K562 (cell line): Measurements from ENCODE around the gene ASB13. TPM values are rescaled to one million over a fixed set of nuclear protein-coding genes. Genes with fewer than 3 reads are reported as not detected.

ENCODE experiments used
- ATF1 ChIP-seq, 2 experiments: fragments of 450-650 bp in 1 of 2; IDR thresholded peaks; 2 replicates each; pipeline ENCODE4 v1.6.1; 2016; ENCODE audit warnings: missing compliant biosample characterization in 1 of 2, missing genetic modification characterization in 1 of 2
- BCL6 ChIP-seq: fragments of 250-450 bp; sonication (Bioruptor Pico); IDR thresholded peaks from 2 replicates; pipeline ENCODE4 v1.4.0; 2020
- BDP1 ChIP-seq: IDR thresholded peaks from 3 replicates; pipeline ENCODE4 v1.6.1; 2011; ENCODE audit not compliant: insufficient read length, insufficient read depth
- CC2D1A ChIP-seq: fragments of 450-650 bp; IDR thresholded peaks from 2 replicates; pipeline ENCODE4 v1.6.1; 2017; ENCODE audit warnings: mild to moderate bottlenecking
- CHD1 ChIP-seq: fragments of 200-600 bp; sonication (generic); IDR thresholded peaks from one replicate; pipeline ENCODE4 v1.6.1; 2012; ENCODE audit warnings: mild to moderate bottlenecking, moderate library complexity, low read length, inconsistent platforms
- ERF ChIP-seq: fragments of 450-650 bp; formaldehyde crosslinking; IDR thresholded peaks from 2 replicates; pipeline ENCODE4 v1.4.0; 2020; ENCODE audit warnings: mild to moderate bottlenecking, mixed read lengths
- HDGF ChIP-seq: fragments of 450-650 bp; IDR thresholded peaks from 2 replicates; pipeline ENCODE4 v1.6.1; 2016
- HOXB6 ChIP-seq: fragments of 250-450 bp; sonication (Bioruptor Pico); IDR thresholded peaks from 2 replicates; pipeline ENCODE4 v1.5.1; 2022; ENCODE audit warnings: mild to moderate bottlenecking, borderline replicate concordance
- KAT2B ChIP-seq: IDR thresholded peaks from one replicate; pipeline ENCODE4 v1.6.1; 2012; ENCODE audit warnings: low read depth, mild to moderate bottlenecking, control low read depth, inconsistent platforms, low read length, moderate library complexity
- KDM5B ChIP-seq: fragments of 200-600 bp; sonication (generic); IDR thresholded peaks from 2 replicates; pipeline ENCODE4 v1.6.1; 2012; ENCODE audit warnings: low read depth, mild to moderate bottlenecking, moderate library complexity, low read length, control low read depth, inconsistent platforms; ENCODE audit not compliant: insufficient replicate concordance
- MED1 ChIP-seq: sonication (generic); formaldehyde crosslinking; IDR thresholded peaks from 2 replicates; pipeline ENCODE4 v1.8.1; 2023; ENCODE audit warnings: missing genetic modification reagents, borderline replicate concordance
- NCOA1 ChIP-seq: fragments of 450-650 bp; IDR thresholded peaks from 2 replicates; pipeline ENCODE4 v1.6.1; 2016; ENCODE audit warnings: low read depth
- NR4A1 ChIP-seq, 2 experiments: fragments of 250-450 bp in 1 of 2; fragments of 450-650 bp in 1 of 2; sonication (Bioruptor Pico) in 1 of 2; IDR thresholded peaks; 2 replicates each; pipeline versions ENCODE4 v1.4.0 to v1.6.1; 2016 to 2020; ENCODE audit warnings: mild to moderate bottlenecking in 2 of 2, missing compliant biosample characterization in 1 of 2, missing genetic modification characterization in 1 of 2, moderate library complexity in 1 of 2
- POLR2B ChIP-seq: fragments of 450-650 bp; IDR thresholded peaks from 2 replicates; pipeline ENCODE4 v1.6.1; 2018; ENCODE audit warnings: low read depth; ENCODE audit not compliant: partially characterized antibody
- RFX7 ChIP-seq: fragments of 250-450 bp; sonication (Bioruptor Pico); IDR thresholded peaks from 2 replicates; pipeline ENCODE4 v1.5.1; 2021; ENCODE audit warnings: mild to moderate bottlenecking
- SIN3B ChIP-seq: fragments of 450-650 bp; IDR thresholded peaks from 2 replicates; pipeline ENCODE4 v1.6.1; 2017; ENCODE audit warnings: low read depth, mild to moderate bottlenecking, moderate library complexity
- SMC3 ChIP-seq: conservative IDR thresholded peaks from 2 replicates; pipeline ENCODE4 v1.6.1; 2011; ENCODE audit warnings: low read depth, low read length, improper control_type of control experiment; ENCODE audit not compliant: insufficient read depth
- SNRNP70 ChIP-seq: fragments of 200-400 bp; formaldehyde crosslinking; optimal IDR thresholded peaks from 2 replicates; pipeline ENCODE3; 2017; ENCODE audit warnings: low read depth, low read length
- SRSF3 ChIP-seq: fragments of 200-400 bp; formaldehyde crosslinking; IDR thresholded peaks from 2 replicates; pipeline ENCODE4 v1.6.1; 2016; ENCODE audit warnings: mild to moderate bottlenecking, low read length, moderate library complexity; ENCODE audit not compliant: insufficient read depth
- ZKSCAN3 ChIP-seq: fragments of 250-450 bp; sonication (Bioruptor Pico); IDR thresholded peaks from 2 replicates; pipeline ENCODE4 v1.4.0; 2020
- ZNF165 ChIP-seq: fragments of 250-450 bp; sonication (Bioruptor Pico); IDR thresholded peaks from 2 replicates; pipeline ENCODE4 v1.4.0; 2020; ENCODE audit warnings: borderline replicate concordance
- ZNF217 ChIP-seq: sonication (generic); formaldehyde crosslinking; IDR thresholded peaks from 2 replicates; pipeline ENCODE4 v1.8.0; 2022; ENCODE audit warnings: mild to moderate bottlenecking, missing genetic modification reagents
- polyA plus RNA-seq, 8 experiments: library from polyadenylated mRNA; depleted of rRNA in 4 of 8; stranded (reverse) in 5 of 8; unstranded in 3 of 8; fragments of >200 nt; fragmentation: Nextera tagmentation in 2 of 8; fragmentation: Illumina TruSeq in 1 of 8; extraction: Ambion mirVana in 2 of 8; extraction: Trizol in 1 of 8; gene quantifications; 2 replicates each; pipeline versions ENCODE4 v1.2.1 to v1.2.3, GENCODE V29; 2011 to 2014; ENCODE audit warnings: inconsistent platforms in 1 of 8, missing spikeins in 1 of 8
- total RNA-seq, 7 experiments: library from RNA; depleted of rRNA in 6 of 7; stranded (reverse); fragments of >200 nt in 6 of 7; fragmentation: Illumina TruSeq in 2 of 7; extraction: Trizol in 2 of 7; gene quantifications; 2 replicates each; pipeline versions ENCODE4 v1.2.1 to v1.2.3, GENCODE V29; 2011 to 2021; ENCODE audit warnings: low replicate concordance in 1 of 7
- TF ChIP-seq, protein P1 (sequence below): sonication (generic); formaldehyde crosslinking; IDR thresholded peaks from 2 replicates; pipeline ENCODE4 v1.8.0; 2023; ENCODE audit warnings: missing genetic modification reagents, mild to moderate bottlenecking, borderline replicate concordance
- TF ChIP-seq, protein P2 (sequence below): fragments of 450-650 bp; formaldehyde crosslinking; IDR thresholded peaks from 2 replicates; pipeline ENCODE4 v1.4.0; 2020; ENCODE audit warnings: mild to moderate bottlenecking, moderate library complexity

ASB13 gene
- total and polyA plus RNA-seq, 9 of the 15 experiments (the other 6 are each of a cell fraction or from before 2014, with no cell fraction given) = 5.2 to 28.8 (median 16.9) TPM

DNA sequence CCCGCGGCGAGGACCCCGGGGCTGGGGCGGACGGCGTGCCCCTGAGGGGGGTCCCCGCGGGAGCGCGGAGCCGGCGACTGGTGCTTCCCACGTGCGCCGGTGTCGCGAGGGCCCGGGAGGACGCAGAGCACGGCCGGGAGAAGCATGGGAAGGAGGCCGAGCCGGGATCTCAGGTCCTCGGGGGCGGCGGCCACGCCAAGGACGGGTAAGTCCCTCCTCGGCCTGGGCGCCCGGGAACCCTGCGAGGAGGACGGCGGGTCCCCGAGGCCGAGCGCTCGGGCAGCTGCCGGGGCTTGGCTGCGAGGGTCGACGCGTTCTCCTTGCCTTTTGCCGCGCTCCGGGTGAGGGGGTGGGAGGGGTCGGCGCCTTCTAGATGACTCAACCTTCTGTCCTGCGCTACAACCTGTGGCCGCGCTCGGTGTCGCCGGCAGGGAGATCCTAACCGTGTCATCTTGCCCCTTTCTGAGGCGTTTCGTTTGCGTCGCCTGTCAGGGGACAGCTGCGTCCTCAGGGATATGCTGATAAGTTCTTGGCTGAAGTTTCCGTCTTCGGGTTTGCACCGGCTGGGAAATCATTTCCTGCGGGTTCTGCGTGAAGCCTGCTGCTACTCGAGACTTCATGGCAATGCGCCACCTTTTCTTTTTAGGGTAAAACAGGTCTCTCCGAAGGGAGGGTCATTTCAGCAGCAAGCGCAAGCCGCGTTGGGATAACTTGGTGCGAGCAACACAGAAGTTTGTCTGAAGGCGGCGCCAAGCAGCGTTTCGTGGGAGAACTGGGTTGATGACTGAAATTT lies 18.8 kb upstream of the ASB13 start (continued):
- TF ChIP-seq, protein P1, sequence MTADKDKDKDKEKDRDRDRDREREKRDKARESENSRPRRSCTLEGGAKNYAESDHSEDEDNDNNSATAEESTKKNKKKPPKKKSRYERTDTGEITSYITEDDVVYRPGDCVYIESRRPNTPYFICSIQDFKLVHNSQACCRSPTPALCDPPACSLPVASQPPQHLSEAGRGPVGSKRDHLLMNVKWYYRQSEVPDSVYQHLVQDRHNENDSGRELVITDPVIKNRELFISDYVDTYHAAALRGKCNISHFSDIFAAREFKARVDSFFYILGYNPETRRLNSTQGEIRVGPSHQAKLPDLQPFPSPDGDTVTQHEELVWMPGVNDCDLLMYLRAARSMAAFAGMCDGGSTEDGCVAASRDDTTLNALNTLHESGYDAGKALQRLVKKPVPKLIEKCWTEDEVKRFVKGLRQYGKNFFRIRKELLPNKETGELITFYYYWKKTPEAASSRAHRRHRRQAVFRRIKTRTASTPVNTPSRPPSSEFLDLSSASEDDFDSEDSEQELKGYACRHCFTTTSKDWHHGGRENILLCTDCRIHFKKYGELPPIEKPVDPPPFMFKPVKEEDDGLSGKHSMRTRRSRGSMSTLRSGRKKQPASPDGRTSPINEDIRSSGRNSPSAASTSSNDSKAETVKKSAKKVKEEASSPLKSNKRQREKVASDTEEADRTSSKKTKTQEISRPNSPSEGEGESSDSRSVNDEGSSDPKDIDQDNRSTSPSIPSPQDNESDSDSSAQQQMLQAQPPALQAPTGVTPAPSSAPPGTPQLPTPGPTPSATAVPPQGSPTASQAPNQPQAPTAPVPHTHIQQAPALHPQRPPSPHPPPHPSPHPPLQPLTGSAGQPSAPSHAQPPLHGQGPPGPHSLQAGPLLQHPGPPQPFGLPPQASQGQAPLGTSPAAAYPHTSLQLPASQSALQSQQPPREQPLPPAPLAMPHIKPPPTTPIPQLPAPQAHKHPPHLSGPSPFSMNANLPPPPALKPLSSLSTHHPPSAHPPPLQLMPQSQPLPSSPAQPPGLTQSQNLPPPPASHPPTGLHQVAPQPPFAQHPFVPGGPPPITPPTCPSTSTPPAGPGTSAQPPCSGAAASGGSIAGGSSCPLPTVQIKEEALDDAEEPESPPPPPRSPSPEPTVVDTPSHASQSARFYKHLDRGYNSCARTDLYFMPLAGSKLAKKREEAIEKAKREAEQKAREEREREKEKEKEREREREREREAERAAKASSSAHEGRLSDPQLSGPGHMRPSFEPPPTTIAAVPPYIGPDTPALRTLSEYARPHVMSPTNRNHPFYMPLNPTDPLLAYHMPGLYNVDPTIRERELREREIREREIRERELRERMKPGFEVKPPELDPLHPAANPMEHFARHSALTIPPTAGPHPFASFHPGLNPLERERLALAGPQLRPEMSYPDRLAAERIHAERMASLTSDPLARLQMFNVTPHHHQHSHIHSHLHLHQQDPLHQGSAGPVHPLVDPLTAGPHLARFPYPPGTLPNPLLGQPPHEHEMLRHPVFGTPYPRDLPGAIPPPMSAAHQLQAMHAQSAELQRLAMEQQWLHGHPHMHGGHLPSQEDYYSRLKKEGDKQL (CRISPR knock-in tag) = no peak
- no peak for TF ChIP-seq ATF1 (CRISPR knock-in tag; IDR thresholded peaks at IDR 0.05)
- TF ChIP-seq ATF1 (tag; IDR thresholded peaks at IDR 0.05) = peak; percentile 60
- TF ChIP-seq MED1 (CRISPR knock-in tag) = no peak
- TF ChIP-seq HDGF = no peak
- TF ChIP-seq BDP1 = no peak
- TF ChIP-seq POLR2B = no peak
- no peak for TF ChIP-seq SRSF3
- TF ChIP-seq RFX7 (CRISPR knock-in tag) = no peak
- no peak for TF ChIP-seq KDM5B
- TF ChIP-seq ZKSCAN3 (CRISPR knock-in tag) = no peak
- peak; percentile 61; the same call in 1 of the 2 replicates for TF ChIP-seq SIN3B
- TF ChIP-seq CHD1 = peak; percentile 87
- peak; percentile 30; the same call in 1 of the 2 replicates for TF ChIP-seq CC2D1A
- no peak for TF ChIP-seq ZNF165 (CRISPR knock-in tag)
- no peak for TF ChIP-seq ZNF217
- TF ChIP-seq NCOA1 = no peak
- no peak for TF ChIP-seq HOXB6
- 0 out of 2 replicates have a peak, but pooled peaks have one; percentile 48 for TF ChIP-seq ERF (CRISPR knock-in tag)
- TF ChIP-seq SMC3 = no peak
- TF ChIP-seq, protein P2, sequence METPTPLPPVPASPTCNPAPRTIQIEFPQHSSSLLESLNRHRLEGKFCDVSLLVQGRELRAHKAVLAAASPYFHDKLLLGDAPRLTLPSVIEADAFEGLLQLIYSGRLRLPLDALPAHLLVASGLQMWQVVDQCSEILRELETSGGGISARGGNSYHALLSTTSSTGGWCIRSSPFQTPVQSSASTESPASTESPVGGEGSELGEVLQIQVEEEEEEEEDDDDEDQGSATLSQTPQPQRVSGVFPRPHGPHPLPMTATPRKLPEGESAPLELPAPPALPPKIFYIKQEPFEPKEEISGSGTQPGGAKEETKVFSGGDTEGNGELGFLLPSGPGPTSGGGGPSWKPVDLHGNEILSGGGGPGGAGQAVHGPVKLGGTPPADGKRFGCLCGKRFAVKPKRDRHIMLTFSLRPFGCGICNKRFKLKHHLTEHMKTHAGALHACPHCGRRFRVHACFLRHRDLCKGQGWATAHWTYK (CRISPR knock-in tag) = no peak
- no peak for TF ChIP-seq KAT2B
- no peak for TF ChIP-seq NR4A1 (CRISPR knock-in tag; IDR thresholded peaks at IDR 0.05)
- no peak for TF ChIP-seq NR4A1 (tag; IDR thresholded peaks at IDR 0.05)
- no peak for TF ChIP-seq SNRNP70
- TF ChIP-seq BCL6 (CRISPR knock-in tag) = no peak
